Chondrocyte (in vitro differentiated cells): ENCODE results near the gene LYRM4. TPM values are rescaled to one million over a fixed set of nuclear protein-coding genes. Genes with fewer than 3 reads are reported as not detected.

Experiments used
- DNase-seq: peaks from one replicate; pipeline ENCODE4 v3.0.0; 2021; ENCODE audit warnings: mixed read lengths, low spot score
- H3K27ac Mint-ChIP-seq: one replicate; pipeline ENCODE4 v1.8.0; 2021; ENCODE audit warnings: mild to moderate bottlenecking, moderate library complexity, mixed read lengths; ENCODE audit not compliant: unreplicated experiment
- H3K27me3 Mint-ChIP-seq: 2 replicates; pipeline ENCODE4 v1.8.0; 2021; ENCODE audit warnings: low read depth, mixed read lengths
- H3K36me3 Mint-ChIP-seq: 2 replicates; pipeline ENCODE4 v1.8.0; 2021; ENCODE audit warnings: low read depth, mixed read lengths
- H3K4me1 Mint-ChIP-seq: 2 replicates; pipeline ENCODE4 v1.8.0; 2021; ENCODE audit warnings: low read depth, mild to moderate bottlenecking, mixed read lengths
- H3K4me3 Mint-ChIP-seq: one replicate; pipeline ENCODE4 v1.8.0; 2021; ENCODE audit warnings: mild to moderate bottlenecking, moderate library complexity, mixed read lengths; ENCODE audit not compliant: unreplicated experiment
- H3K9me3 Mint-ChIP-seq: 2 replicates; pipeline ENCODE4 v1.8.0; 2021; ENCODE audit warnings: low read depth, mixed read lengths
- total RNA-seq: library from RNA; stranded (reverse); gene quantifications from 3 replicates; pipeline ENCODE4 v1.2.1, GENCODE V29; 2021
- TF ChIP-seq, protein P1 (sequence below): fragments of 200-600 bp; sonication (generic); IDR thresholded peaks from 2 replicates; pipeline ENCODE4 v1.5.0; 2021; ENCODE audit warnings: antibody characterized with exemption, mild to moderate bottlenecking, moderate library complexity

LYRM4 gene
- total RNA-seq, 1 donor from 2014 or later = 18.0 TPM

DNA sequence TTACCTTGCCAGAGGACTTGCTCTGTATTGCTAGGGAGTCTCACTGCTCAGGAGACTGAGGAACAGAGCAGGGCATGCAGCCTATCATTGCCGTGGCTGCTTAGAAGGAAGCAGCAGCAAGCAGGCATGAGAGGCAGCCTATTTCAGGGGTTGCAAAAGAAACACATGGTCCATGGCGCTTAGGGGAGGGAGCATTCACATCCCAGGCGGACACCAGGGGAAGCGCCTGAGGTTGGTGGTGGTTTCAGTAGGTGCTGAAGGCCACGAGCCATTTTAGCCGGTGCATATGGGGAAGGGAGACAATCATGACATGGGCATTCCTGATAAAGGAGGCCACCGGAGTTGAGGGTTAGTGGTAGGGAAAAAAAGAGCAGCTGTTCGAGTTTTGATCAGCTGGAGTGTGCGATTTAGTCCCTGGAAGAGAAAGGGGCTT is 21.5 kb upstream of the LYRM4 start:
- Mint-ChIP-seq H3K4me3 (no peak overlapping the region), H3K9me3 (no peaks in the 10 kb centered on the region), H3K27me3 (no peaks in the 10 kb centered on the region), H3K36me3 (no peaks in the 10 kb centered on the region), H3K27ac (no peak overlapping the region), H3K4me1 (peaks cover 7% of the 10 kb centered on the region)
- no peak for DNase-seq
- TF ChIP-seq, protein P1, sequence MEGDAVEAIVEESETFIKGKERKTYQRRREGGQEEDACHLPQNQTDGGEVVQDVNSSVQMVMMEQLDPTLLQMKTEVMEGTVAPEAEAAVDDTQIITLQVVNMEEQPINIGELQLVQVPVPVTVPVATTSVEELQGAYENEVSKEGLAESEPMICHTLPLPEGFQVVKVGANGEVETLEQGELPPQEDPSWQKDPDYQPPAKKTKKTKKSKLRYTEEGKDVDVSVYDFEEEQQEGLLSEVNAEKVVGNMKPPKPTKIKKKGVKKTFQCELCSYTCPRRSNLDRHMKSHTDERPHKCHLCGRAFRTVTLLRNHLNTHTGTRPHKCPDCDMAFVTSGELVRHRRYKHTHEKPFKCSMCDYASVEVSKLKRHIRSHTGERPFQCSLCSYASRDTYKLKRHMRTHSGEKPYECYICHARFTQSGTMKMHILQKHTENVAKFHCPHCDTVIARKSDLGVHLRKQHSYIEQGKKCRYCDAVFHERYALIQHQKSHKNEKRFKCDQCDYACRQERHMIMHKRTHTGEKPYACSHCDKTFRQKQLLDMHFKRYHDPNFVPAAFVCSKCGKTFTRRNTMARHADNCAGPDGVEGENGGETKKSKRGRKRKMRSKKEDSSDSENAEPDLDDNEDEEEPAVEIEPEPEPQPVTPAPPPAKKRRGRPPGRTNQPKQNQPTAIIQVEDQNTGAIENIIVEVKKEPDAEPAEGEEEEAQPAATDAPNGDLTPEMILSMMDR = no peak

DNA sequence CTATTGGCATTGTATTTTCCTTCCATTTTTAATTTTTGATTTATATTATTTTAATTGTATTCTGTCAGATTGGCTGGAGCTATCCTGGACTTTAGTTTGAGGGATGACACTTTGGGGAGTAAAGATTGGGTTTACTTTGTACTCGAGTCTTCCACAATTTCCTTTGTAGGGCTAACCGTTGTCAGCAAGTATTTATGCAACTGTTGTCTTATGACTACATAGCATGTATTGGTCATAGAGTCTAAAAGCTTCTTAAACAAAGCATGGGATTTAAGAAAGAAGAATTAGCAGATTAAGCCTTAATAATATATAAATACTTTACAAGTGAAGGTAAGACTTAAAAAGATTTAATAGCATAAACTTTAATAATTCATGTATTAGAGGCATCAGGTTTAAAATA is 20.2 kb upstream of the LYRM4 start:
- Mint-ChIP-seq H3K4me3 (no peak overlapping the region), H3K36me3 (no peaks in the 10 kb centered on the region), H3K4me1 (peaks cover 4% of the 10 kb centered on the region), H3K9me3 (no peaks in the 10 kb centered on the region), H3K27me3 (no peaks in the 10 kb centered on the region), H3K27ac (no peak overlapping the region)
- TF ChIP-seq, protein P1 = no peak
- DNase-seq = no peak

DNA sequence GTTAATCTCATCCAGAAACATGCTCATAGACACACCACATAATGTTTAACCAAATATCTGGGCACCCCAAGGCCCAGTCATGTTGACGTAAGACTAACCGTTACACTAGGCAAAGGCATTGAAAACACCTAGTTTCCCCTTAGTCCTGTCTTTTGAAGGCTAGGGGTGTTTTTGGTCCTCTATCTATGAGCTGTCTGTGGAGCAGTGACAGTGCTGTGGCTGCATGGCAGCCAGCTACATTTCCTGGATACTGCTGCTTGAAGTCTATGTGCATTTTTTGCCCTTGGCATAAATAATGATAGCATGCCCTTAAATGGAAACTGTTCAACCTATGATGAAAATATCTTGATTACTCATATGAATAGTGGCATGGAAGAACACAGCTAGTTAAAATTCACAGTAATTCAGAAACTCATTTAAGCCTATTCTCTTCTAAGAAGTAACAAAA is 19.2 kb upstream of the LYRM4 start:
- TF ChIP-seq, protein P1 = no peak
- DNase-seq = no peak
- Mint-ChIP-seq H3K36me3 (no peaks in the 10 kb centered on the region), H3K4me3 (no peak overlapping the region), H3K9me3 (no peaks in the 10 kb centered on the region), H3K27ac (no peak overlapping the region), H3K4me1 (peaks cover 4% of the 10 kb centered on the region), H3K27me3 (no peaks in the 10 kb centered on the region)

DNA sequence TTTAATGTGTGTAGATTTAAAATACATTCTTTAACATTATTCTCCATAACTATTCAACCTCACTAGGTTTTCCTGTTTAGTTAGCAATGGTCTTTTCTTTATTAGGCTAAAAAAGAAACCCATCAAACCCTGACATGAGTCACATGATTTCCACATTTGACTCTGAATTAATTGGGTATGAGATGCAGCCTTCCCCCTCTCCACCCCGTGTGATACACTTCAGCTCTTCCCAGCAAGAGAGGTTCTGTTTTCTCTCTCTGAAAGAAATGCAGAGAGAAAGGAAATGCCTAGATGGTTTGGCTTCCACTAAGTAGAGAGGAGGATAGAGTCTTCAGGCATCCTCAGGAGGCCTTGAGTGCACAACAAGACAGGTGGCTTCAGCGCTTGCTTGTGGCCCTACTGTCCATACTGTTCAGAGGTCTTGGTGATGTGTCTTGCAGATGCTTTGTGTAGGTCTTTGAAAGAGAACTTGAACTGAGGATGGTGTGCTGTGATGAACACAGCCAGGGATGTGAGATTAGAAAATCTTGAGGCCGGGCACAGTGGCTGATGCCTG is 17.9 kb upstream of the LYRM4 start:
- Mint-ChIP-seq H3K36me3 (no peaks in the 10 kb centered on the region), H3K4me1 (peaks cover 4% of the 10 kb centered on the region), H3K4me3 (no peak overlapping the region), H3K27me3 (no peaks in the 10 kb centered on the region), H3K27ac (no peak overlapping the region), H3K9me3 (no peaks in the 10 kb centered on the region)
- DNase-seq = no peak
- TF ChIP-seq, protein P1 = no peak

DNA sequence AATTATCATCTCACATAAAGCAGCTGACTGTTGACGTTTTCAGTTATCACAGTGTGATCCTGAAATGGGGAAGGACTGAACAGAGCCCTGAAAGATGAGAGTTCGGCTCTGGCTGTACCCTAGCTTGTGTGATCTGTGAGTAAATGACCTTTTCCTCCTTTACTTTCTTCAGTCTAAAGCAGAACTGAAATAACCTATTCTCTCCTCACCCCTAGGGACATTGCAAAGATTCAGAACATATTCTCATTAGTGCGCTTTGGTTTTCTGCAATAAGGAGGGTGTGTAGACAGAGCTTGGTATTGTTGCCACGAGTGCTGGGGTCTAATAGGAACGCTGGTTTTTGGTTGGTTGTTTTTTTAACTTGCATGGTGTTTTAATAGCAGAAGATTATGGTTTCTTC is 17.3 kb upstream of the LYRM4 start:
- DNase-seq = no peak
- no peaks in the 10 kb centered on the region for H3K36me3 Mint-ChIP-seq
- H3K9me3 Mint-ChIP-seq = no peaks in the 10 kb centered on the region
- H3K27ac Mint-ChIP-seq = no peak overlapping the region
- TF ChIP-seq, protein P1 = no peak
- H3K4me1 Mint-ChIP-seq = peaks cover 4% of the 10 kb centered on the region
- H3K4me3 Mint-ChIP-seq = no peak overlapping the region
- no peaks in the 10 kb centered on the region for H3K27me3 Mint-ChIP-seq
